Stimulated activated CD4-positive, alpha-beta T cell treated with anti-CD3 and anti-CD28 coated beads, Interleukin-2, amount 100 ng/mL, for 24 hours (primary cell): ENCODE measurements around the gene FASTKD1.

Experiments
- DNase-seq, 2 donors: peaks; one replicate each; pipeline ENCODE4 v3.0.0-alpha.2; 2020

FASTKD1 gene

DNA sequence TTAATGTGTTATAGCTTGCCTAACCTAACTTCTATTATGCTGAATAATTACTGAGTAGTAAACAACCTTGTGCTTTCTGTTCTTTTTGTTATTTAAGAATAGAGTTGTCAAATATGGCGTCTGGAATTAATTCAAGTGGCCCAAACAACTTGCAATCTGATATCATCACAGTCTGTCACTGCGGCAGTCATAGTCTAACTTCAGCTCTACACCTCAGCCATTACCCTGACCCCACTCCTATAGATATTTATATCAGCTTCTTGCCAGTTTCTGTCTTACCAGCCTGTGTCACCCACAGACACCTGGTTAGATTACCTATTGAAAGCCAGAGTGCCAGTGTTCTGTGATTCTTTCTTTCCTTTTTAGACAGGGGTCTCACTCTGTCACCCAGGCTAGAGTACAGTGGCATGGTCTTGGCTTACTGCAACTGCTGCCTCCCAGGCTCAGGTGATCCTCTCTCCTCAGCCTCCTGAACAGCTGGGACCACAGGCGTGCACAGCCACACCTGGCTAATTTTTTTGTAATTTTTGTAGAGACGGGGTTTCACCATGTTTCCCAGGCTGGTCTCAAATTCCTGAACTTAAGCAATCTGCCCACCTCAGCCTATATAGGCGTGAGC is 78.2 kb downstream of the FASTKD1 start:
- DNase-seq: no peak

DNA sequence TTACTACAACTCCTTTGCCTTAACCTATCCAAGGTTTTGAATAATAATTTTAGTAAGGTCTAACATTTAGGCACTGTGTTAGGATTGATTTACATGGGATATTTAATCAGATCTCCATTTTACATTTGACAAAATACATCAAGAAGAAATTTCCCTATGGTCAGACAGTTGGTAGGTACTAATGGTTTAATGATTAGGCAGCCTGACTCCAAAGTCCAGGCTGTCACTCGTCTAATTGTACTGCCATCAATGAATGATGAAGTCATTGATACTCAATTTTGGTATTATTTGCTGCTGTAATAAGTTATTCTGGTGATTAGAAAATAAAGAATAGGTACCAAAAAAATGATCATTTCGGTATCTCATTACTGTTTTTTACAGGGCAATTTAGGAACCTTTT is 80.3 kb downstream of the FASTKD1 start:
- DNase-seq: no peak

DNA sequence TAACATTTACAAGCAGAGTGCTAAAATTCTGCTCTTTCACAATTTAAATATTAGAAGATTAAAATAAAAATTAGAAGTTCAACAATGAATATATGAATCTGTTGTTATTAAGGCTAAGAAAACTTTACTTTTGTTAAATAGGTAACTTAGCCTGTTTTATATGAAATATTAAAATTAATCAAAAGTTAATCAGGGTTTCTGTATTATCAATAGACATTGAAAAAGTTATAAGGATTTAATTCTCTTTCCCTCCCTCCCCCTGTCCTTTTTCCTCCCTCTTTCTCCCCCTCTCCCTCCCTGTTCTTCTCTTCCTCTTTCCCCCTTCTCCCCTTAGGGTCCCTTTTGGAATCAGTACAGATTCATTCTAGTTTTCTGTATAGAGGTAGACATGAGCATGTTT is 82.3 kb downstream of the FASTKD1 start:
- DNase-seq: no peak

DNA sequence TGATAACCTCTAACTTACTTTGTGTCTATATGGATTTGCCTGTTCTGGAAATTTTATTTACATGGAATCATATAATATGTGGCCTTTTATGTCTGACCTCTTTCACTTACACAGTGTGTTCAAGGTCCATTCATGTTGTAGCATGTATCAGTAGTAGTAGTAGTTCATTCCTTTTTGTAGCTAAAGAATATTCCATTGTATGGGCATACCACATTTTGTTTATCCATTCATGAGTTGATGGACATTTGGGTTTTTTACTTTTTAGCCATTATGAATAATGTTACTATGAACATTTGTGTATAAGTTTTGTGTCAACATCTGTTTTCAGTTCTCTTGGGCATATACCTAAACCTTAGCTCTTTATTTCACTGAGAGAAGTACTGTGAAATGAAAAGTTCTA is 82.8 kb downstream of the FASTKD1 start:
- no peak for DNase-seq

DNA sequence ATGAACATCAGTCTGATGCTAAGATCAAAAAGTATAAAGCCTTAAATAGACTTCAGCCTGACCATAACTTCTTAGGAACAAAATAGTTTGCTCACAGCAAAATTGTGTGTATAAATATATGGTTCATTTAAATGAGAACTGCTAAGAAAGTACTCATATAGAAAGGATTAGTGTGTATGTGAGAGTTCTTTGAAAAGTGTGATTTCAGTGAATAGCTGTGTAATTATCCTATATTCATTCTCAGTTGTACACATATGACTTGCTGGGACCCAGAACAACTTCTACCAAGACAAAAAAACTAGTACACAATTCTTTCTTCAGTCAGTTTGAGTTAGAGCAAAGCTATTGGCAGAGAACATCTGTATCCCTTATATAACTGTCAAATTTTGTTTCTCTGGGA is 87.2 kb downstream of the FASTKD1 start:
- no peak for DNase-seq

DNA sequence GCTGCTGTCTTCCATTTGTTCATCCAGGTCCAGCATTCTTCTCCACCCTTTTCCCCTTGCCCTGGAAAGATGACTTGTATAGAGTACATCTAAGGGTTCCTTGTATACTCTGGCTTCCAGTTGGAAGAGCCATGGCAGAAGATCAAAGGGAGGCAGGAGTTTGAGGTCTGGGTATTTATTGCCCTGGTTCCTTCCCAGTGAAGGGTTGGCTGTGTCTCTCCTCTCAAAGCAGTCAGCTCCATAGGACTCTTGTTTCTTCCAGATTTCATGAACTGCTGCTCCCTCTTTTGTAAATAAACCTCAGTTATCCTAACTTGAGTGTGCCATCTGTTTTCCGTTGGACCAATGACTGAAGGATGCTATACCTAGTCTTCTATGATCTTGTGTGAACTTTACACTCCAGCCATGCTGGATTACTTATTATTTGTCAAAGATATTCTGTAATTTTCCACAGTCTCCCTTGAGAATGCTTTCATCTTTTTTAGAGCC is 88.0 kb downstream of the FASTKD1 start:
- DNase-seq: no peak

DNA sequence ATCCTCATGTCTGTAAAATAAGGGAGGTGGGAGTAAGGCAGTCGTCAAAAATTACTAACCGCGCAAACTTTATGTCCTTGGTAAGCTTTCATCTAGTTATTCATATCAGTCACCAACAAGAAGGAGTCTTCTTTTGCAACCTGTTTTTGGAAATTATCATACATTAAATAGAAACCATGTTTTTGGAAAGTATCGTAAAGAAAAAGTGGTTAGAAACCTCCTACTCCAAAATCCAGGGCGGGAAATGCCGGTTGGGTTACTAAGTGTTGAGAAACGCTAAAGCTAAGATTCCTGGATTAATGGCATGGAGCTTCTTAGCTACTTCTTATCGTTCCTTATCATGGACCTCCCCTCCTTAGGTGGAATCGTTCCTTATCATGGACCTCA is 93.6 kb downstream of the FASTKD1 start:
- DNase-seq: no peak
